Nephron progenitor cell (in vitro differentiated cells): ENCODE data around the gene ACSM5.
"Not testable (repeated sequence)": the region's sequence is repeated elsewhere in the genome, so short reads cannot be mapped to it uniquely, and the experiment has no call there.

Experiments used
- DNase-seq: peaks from one replicate; pipeline ENCODE4 v3.0.0; 2021
- H3K27ac Mint-ChIP-seq: 2 replicates; pipeline ENCODE4 v1.8.0; 2021; ENCODE audit warnings: mild to moderate bottlenecking, moderate library complexity, mixed read lengths
- H3K27me3 Mint-ChIP-seq: 2 replicates; pipeline ENCODE4 v1.8.0; 2021; ENCODE audit warnings: mild to moderate bottlenecking, low read depth, mixed read lengths; ENCODE audit not compliant: poor library complexity
- H3K36me3 Mint-ChIP-seq: 2 replicates; pipeline ENCODE4 v1.8.0; 2021; ENCODE audit warnings: low read depth, mixed read lengths
- H3K4me1 Mint-ChIP-seq: 2 replicates; pipeline ENCODE4 v1.8.0; 2021; ENCODE audit warnings: mixed read lengths
- H3K4me3 Mint-ChIP-seq: 2 replicates; pipeline ENCODE4 v1.8.0; 2021; ENCODE audit warnings: mild to moderate bottlenecking, moderate library complexity, mixed read lengths
- H3K9me3 Mint-ChIP-seq: 2 replicates; pipeline ENCODE4 v1.8.0; 2021; ENCODE audit warnings: mild to moderate bottlenecking, moderate library complexity, mixed read lengths
- CTCF ChIP-seq: fragments of 200-600 bp; sonication (generic); IDR thresholded peaks from 2 replicates; pipeline ENCODE4 v1.5.0; 2021; ENCODE audit warnings: antibody characterized with exemption

The ACSM5 gene

GRCh38 chr16:20404637-20405036 lies 4.7 kb upstream of the ACSM5 start, which contains the start of gene PDILT:
TSS of gene PDILT (minus strand) at chr16:20404737. CDS start at chr16:20399300, 5,437 bp downstream.
- H3K27me3 Mint-ChIP-seq: peaks cover 4% of the 10 kb centered on the region

GRCh38 chr16:20410121-20410723 lies 888 bp downstream of the ACSM5 start:
- peaks cover 8% of the 10 kb centered on the region for H3K27me3 Mint-ChIP-seq
- H3K27ac Mint-ChIP-seq: no peak overlapping the region
- no peak for DNase-seq
- peaks cover 13% of the 10 kb centered on the region for H3K9me3 Mint-ChIP-seq
- H3K4me1 Mint-ChIP-seq: peaks cover 6% of the 10 kb centered on the region
- no peak for TF ChIP-seq CTCF
- no peaks in the 10 kb centered on the region for H3K36me3 Mint-ChIP-seq
- H3K4me3 Mint-ChIP-seq: no peak overlapping the region

More at GRCh38 chr16:20404637-20405036, 4.7 kb upstream of the ACSM5 start, which contains the start of gene PDILT:
- Mint-ChIP-seq H3K9me3 (no peaks in the 10 kb centered on the region), H3K4me3 (no peak within 1 kb of the TSS), H3K27ac (peak within 1 kb of the TSS; percentile 50), H3K4me1 (peaks cover 17% of the 10 kb centered on the region), H3K36me3 (no peaks in the 10 kb centered on the region)
- DNase-seq: no peak
- TF ChIP-seq CTCF: no peak

- TF ChIP-seq CTCF: no peak
- H3K4me3 Mint-ChIP-seq: no peak overlapping the region
- peaks cover 13% of the 10 kb centered on the region for H3K9me3 Mint-ChIP-seq
- H3K36me3 Mint-ChIP-seq: no peaks in the 10 kb centered on the region
- no peak overlapping the region for H3K27ac Mint-ChIP-seq
- peaks cover 9% of the 10 kb centered on the region for H3K27me3 Mint-ChIP-seq
- DNase-seq: no peak
- peaks cover 6% of the 10 kb centered on the region for H3K4me1 Mint-ChIP-seq
Measured at GRCh38 chr16:20411055-20411454, 1.7 kb downstream of the ACSM5 start.

- H3K9me3 Mint-ChIP-seq: peaks cover 13% of the 10 kb centered on the region
- no peak for DNase-seq
- TF ChIP-seq CTCF: no peak
Measured at GRCh38 chr16:20415541-20415940, 6.2 kb downstream of the ACSM5 start.

GRCh38 chr16:20419093-20419492 lies 9.8 kb downstream of the ACSM5 start:
- not testable (repeated sequence) for H3K4me1 Mint-ChIP-seq, DNase-seq, H3K9me3 Mint-ChIP-seq, H3K36me3 Mint-ChIP-seq, H3K4me3 Mint-ChIP-seq, H3K27ac Mint-ChIP-seq
- H3K27me3 Mint-ChIP-seq: peaks cover 12% of the 10 kb centered on the region

More at GRCh38 chr16:20415541-20415940, 6.2 kb downstream of the ACSM5 start:
- no peaks in the 10 kb centered on the region for H3K36me3 Mint-ChIP-seq
- H3K4me1 Mint-ChIP-seq: no peaks in the 10 kb centered on the region
- no peak overlapping the region for H3K4me3 Mint-ChIP-seq
- no peak overlapping the region for H3K27ac Mint-ChIP-seq
- H3K27me3 Mint-ChIP-seq: peaks cover 14% of the 10 kb centered on the region

- not testable (repeated sequence) for DNase-seq, H3K4me3 Mint-ChIP-seq, H3K4me1 Mint-ChIP-seq, H3K36me3 Mint-ChIP-seq, H3K27me3 Mint-ChIP-seq, H3K9me3 Mint-ChIP-seq
- peak overlapping the region; percentile 13 for H3K27ac Mint-ChIP-seq
Measured at GRCh38 chr16:20421748-20422147, 12.4 kb downstream of the ACSM5 start.

GRCh38 chr16:20423772-20424128 lies 14.4 kb downstream of the ACSM5 start:
- not testable (repeated sequence) for H3K36me3 Mint-ChIP-seq, H3K4me1 Mint-ChIP-seq, H3K27me3 Mint-ChIP-seq, H3K9me3 Mint-ChIP-seq, DNase-seq, H3K4me3 Mint-ChIP-seq, H3K27ac Mint-ChIP-seq
